COLO668 (cell line): Measurements from ENCODE around the gene SYT2.
A peak's percentile ranks its signal among the peaks of the same experiment; 100 is the strongest.
"Not testable (repeated sequence)": the region's sequence is repeated elsewhere in the genome, so short reads cannot be mapped to it uniquely, and the experiment has no call there.

Source experiments
- DNase-seq: peaks from one replicate; lab custom pipeline; 2025; ENCODE audit not compliant: unreplicated experiment; lab: John Stamatoyannopoulos, UW

Gene SYT2

DNA sequence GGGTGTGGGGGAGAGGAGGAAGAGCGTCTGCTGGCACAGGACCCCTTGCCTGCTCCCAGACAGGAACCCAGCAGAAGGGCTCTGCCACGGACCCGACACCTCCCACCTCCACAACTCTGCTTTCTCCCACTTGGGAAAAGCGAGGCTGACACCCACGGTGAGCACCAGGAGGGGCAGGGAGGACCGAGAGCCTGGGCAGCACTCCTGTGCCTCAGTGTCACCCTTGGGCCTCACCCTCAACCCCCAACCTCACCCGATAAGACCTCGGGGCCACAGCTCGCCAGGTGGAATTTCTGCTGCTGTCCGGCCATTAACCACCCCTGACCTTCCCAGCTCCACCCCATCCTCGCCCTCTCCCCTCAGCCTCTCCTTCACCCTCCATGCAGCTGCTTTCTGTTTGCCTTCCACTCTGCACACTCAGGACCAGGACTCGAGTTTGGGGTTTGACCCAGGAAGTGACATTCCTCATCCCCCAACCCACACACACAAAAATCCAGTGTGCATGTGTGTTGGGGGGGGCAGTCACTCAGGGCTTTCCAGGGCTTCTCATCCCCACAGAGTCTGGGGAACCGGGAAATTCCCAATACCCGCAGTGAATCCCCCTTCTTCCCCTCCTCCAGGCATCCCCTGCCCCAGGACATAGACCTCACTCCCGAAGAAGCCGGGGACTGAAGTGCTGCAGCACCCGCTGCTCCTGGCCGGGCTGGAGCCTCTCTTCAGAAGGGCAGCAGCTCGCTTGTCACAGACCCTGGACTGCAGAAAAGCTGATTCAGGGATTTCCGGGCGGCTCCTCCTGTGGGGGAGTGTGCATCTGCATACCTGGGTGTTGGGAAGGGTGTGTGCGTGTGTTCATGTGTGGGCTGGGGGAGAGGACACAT is 65.8 kb downstream of the SYT2 start:
- no peak for DNase-seq

DNA sequence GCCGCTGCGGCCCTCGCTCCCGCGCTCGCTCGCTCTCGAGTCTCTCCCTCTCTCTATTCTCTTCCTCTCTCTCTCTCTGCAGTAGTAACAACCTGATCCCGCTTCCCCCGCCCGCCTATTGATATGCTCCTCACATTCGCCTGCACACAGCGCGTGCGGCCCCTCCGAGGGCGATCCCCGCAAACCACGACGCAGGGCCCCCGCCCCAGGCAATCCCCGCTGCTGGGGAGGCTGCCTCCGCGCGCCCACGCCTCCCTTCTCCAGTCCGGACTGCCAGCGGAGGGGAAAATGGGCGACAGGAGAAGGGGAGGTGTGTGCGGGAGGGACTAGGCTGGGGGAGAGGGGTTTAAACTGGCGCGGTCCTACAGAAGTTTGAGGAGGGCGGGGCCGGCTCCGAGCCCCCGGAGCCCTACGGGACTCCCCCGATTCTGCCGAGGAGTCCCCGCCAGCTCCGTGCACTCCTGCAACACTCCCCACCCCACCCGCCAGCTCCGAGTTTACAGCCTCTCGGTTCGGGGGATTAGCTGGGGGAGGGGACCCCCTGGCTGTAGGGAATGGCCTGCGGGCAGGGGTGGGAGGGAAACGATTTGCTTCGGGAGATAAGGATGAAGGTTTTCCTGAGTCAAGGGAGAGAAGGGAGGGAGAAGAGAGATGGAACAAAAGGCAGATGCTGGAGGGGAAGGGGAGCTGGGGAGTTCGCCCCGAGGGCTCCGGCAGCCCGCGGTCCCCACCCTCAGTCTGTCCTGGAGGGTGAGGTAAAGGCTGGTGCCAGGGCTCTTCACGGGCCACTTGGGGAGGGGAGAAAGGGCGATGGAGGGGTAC is 66.6 kb downstream of the SYT2 start:
- peak; percentile 40 for DNase-seq

DNA sequence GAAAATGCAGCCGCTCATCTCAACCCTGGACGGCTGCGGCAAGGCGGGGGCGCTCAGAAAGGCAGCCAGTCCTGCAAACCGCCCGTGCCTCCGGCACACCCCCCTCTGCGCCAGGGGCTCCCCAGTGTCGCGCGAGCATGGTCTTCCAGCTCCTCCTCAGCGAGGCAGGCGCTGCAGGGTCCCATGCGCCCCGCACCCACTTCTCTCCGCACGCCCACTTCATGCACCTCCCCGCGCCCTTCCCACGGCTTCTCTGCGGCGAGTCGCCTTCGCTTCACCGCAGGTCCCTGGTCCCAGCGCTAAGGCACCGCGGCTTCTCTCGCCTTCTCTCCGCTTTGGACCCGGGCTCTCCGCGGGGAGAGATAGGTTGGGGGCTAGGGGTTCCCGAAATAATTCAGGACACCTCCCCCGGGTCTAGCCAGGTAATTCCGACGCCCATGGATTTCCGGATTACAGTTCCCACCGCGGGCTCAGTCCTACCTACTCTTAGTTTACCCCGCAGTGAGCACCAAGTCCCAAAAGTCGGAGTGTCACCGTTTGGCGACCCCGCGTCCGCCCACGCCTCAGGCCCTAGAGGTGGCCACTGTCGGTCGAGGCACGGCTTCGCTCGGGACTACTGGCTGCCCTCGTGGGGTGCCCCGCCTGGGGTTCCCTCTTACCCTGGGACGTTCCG is 67.5 kb downstream of the SYT2 start:
- no peak for DNase-seq

DNA sequence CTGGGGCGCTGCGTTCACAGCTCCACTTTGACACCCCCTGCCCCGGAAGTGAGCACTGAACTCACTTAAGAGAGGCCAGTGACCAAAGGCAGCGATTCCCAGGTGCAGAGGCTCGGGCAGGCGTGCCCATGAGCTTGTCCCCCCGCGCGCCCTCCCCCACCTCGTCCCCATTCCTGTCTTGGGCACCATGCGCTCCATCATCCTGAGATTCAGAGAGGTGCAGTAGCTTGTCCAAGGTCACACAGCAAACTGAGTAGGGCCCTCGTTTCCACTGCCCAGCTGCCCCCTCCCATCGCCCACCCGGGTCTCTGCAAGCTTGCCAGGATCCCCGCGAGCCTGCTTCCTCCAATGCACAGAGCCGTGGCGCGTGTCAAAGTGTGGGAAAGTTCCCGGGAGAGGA is 68.0 kb downstream of the SYT2 start:
- DNase-seq = no peak

DNA sequence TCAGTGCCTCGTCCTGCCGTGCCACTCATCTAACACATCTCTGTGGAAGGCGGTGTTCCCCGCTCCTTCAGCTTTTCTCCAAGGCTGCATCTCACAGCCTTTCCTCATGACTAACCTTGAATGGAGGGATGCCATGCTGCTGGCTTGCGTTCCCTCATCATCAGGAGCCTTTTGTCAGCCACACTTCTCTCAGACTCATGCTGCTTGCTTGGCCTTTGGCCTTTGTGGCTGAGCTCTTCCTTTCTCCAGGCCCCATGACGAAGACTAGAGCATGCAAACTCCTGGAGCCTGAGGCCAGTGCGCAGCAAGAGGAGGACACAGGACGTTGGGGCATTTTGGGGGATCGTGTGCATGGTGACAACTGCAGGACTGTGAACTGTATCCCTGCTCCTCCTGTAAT is 70.8 kb downstream of the SYT2 start:
- DNase-seq = no peak

DNA sequence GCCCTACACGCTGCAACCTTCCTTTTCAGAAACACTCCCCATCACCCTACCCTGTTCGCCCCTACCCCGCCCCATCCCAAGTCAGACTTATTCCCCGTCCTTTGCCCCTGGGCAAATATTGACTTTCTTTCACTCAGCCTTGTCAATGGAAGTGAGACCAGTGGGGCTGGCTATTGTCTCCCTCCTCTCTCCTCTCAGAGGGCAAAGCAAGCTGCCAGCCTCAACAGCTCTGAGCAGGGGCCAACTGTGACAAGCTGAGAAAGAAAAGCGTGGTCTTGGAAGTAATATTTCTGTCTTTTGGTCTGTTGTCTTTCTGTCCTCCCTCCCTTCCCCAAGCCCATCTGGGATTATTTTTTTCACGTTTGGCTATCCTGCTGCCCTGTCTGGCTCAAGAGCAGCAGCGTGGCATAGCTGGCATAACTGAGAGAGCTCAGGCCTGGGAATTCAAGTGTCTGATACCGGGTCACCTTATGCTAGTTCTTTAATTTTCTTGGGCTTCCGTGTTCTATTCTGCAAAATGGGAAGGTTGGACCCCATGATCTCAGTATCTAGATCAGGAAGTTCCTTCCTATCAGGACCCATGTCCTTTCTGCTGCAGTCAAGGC is 71.5 kb downstream of the SYT2 start:
- peak; percentile 25 for DNase-seq

DNA sequence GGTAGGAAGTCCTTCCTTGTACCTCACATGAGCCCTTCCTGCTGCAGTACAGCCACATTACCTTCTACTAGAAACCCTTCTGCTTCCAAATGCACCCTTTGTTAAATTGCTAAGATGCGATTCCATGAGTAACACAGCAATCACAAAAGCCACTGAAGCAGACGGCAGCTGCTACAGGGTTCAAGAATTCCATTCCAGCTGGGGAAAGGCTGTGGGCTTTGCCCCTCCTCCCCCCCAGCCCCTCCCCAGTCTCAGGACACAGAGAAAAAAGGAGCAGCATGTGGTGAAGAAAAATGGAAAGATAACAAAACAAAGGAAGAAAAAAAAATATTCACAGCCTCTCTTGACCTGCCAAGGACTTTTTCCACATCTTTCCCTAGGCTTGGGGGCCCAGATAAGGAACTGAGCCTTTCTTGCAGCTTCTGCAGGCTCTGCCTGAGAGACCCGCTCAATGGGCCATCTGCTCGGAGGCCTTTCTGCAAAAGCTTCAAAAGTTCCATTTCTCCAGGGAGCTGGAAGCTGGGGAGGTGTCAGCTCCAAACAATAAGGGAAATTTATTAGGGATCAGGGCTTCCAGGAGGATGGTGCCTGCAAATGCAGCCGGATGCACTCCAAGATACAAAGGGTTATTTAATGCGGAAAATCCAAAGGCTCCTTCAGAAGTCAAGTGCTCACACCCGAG is 72.1 kb downstream of the SYT2 start:
- DNase-seq = no peak

DNA sequence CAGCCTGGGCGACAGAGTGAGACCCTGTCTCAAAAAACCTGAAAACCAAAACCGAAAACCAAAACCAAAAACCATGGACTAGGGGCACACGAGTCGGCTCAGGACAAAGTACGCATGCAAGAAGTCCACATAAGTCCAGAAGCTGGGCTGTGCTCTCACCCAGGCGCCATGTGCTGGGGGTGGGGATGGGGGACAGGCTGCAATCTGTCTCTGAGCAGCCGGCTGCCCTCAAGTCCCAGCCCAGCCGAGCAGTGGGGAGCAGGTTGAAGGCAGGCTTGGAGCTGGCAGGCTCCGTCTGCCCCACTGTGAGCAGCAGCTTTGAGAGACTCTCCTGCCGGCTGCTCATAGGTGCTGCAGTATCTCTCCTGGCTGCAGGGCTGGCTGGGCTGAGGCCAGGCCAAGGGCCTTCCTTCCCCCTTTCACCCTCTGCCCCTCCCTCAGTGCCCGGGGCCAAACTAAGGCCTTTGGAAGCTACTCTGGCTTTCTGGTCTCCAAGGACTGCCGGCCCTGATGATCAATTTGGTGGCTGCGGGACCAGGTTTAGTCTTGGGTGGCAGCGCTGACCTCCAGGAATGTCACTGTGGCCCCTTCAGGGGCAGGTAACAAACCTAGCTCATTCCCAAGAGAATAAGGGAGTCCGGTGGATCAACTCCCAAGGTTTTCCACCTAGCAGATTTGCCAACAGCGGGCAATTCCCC is 72.8 kb downstream of the SYT2 start:
- not testable (repeated sequence) for DNase-seq

DNA sequence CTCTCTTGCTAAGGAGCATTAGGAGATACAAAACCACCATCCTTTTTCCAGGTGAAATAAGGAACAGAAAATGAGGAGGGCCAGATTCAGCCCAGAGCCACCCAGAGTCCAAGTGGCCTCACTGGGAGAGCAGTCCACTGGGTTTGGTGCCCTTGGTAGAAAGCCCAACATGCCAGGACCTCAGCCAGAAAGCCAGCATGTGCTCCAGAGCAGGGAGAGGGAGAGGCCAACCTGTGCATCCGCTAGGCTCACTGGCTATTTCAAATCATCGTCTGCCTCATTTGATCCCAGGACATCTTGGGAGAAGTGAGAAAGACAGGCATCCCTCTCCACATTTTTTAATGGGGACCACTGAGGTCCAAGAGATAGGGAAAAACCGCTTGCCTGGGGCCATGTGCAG is 74.1 kb downstream of the SYT2 start:
- not testable (repeated sequence) for DNase-seq

DNA sequence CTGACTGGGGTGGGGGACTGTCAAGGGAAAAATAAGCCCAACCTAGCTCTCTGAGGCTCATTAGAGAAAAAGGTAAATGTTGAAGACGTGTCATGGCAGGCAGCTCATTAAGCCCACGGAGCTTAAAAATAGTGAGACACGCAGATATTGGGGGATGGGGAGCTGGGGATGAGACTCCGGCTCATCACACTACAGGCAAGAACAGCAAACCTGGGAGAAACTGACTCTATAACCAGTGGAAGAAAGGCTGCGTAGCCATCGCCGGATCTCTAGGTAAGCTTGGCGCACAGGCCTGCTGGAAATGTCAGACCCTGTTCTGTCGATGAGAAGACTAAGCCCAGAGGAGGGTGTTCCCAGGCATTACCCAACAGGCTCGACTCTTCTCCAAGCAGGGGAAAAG is 78.0 kb downstream of the SYT2 start:
- no peak for DNase-seq

DNA sequence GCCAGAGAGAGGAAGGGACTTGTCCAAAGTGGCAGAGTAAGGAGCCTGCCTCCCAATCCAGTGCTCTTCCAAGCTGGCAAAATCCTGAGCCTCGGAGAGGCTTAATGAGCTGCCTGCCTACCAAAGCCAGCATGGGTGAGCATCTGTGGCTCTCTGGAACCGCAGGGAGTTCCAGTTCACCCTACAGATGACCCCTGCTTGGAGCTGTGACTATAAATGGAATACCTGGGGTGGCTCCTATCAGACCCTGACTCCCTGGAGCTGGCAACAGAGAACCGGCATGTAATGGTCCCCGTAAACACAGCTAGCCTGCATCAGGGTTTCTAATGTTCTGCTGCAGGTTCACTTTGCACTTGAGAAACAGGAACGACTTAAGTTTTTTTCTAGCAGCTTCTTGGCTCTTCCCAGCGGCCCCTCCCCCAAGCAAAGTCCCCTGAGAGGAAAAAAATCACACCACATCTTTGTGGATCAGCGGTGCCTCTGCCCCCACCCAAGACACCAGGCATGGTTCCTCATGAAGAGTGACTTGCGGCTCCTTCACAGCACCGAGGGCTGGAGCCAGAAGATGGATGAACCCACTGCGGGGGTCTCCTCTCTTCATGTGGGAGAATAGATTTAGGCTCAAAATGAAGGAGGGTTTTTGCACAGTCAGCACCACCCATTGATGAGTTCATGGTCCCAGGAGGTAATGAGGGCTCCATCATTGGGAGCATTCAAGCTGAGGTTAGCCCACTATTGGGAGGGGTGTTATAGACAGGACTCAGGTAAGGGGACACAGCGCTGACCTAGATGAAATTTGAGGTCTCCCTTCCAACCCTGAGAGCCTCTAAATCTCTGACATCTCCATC is 79.0 kb downstream of the SYT2 start:
- no peak for DNase-seq

DNA sequence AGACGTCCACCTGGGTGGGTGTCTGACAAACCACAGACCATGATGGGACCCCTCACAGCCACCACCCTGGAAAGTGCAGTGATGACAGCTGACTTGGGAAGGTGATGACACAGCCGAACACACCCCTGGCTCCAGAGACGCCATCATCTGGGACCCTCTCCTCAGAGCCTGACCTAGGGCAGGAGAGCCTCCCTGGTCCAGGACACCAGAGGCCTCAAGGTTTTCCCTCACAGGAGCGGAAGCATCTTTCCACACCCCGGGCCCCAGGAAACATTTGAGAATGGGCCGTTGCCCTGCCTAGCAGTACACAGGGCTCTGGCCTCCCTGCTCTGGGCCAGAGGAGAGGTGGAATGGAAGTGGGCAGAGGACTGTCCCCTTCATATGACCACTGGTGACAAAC is 79.7 kb downstream of the SYT2 start:
- no peak for DNase-seq

DNA sequence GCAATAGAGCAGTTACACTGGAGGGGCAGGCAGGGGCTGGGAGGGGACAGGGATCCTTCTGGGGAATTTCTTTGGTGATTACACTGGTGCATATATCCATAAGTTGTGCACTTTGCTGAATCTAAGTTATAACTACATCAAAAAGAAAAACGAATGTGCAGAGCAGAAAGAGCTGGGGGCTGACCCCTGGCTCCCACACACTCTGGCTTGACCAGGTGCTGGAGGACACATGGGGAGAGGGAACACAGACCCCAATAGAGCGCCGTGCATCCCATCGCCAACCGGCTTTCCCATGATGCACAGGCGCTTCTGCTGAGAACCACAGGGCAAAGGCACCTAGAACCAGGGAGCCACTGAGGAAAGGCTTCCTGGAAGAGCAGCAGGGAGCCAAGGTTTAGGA is 80.2 kb downstream of the SYT2 start:
- not testable (repeated sequence) for DNase-seq

DNA sequence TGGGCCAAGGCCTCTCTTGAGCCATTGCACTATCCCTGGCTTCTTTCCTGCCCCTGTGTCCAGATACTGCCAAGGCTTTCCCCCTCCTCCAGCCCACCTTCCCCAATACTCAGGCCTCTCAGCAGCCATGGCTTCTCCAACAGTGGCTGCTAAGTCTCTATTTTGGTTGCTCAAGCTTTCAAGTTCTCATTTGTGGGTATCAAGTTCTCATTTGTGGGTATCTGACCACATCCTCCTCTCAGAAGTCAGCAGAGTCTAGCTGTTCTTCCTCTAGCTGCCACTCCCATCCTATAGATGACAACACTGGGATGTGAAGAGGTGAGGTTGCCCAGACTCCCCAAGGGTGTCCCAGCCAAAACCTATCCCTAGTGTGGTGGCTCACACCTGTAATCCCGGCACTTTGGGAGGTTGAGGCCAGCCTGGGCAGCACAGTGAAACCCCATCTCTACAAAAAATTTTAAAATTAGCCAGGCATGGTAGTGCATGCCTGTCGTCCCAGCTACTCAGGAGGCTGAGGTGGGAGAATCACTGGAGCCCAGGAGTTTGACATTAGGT is 80.9 kb downstream of the SYT2 start:
- not testable (repeated sequence) for DNase-seq

DNA sequence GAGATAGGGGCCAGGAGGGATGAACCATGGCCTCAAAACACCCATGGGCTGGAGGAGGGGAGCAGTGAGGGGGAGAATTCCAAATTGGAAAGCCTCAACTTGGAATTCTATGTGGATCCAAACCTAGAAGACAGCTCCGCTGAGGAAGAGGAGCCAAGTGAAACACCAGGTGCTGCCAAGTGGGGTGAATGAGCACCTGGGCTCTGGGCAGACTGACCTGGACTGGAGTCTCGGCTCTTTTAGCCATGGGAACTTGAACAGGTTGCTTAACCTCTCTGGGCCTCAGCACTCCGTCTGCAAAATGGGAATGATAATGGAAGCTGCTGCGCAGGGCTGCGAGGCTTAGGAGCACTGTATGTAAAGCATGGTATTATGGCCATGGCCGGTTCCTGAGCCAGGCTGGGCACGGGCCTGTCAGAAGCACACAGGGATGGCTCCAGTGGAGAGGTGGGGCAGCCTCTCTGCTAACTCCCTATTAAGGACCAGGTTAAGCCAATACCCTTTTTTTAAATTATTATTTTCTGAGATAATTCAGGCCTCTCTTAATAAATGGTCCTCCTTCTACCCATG is 81.5 kb downstream of the SYT2 start:
- no peak for DNase-seq

DNA sequence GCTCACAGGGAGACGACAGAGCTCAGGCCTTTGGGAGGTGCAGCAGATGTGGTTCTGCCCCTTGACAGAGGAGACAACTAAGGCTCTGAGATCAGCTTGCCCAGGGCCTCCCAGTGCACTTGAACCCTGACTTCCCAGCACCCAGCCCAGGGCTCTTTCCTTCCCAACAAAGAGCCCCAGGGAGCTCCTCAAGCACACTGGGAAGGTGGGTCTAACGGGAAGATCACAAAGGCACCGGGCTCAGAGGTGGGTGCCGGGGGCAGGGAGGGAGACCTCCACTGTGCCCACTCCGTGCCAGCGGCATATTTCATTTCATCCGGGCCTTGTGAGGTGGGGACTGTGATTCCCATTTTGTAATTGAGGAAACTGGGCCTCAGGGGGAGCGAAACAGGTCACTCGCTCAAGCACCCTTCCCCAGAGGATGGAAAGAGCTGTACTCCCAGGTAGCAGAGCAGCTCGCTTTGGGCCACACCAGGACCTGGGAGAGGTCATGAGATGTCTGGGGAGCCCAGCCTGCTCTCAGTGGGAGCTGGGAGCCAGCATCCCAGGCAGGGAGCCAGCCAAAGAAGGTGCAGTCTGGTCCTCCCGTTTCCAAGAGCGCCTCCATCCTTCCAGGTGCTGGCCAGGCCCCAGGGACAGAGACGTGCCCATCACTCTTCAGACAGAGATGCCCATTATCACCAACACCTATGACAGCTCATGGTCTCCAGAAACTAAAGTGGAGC is 82.3 kb downstream of the SYT2 start:
- DNase-seq = no peak

DNA sequence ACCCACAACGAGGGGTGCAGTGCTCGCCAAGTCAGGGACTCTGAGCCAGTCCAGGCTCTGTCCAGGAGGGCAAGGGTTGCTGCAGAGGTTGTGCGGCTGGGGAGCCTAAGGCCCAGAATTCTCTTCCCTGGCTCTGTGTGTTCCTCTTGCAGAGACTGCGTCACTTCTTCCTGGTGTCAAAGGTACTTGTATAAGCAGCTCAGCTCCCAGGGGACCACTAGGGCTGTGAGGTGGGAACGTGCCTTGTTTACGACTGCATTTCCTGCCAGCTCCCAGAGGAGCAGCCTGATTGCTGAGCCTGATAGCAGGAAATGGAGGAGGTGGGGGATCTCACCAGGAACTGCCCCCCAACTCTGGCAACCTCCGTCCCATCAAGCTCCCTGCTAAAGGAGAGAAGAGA is 83.2 kb downstream of the SYT2 start:
- DNase-seq = peak; percentile 12
